Right lobe of liver (tissue), 4 donors: Measurements from ENCODE around the gene CCT2.

ENCODE experiments used
- CTCF ChIP-seq, 4 donors: fragments of 200-600 bp in 3 of 4; fragments of 450-650 bp in 1 of 4; IDR thresholded peaks; one replicate each; pipeline versions ENCODE4 v1.5.1 to v1.8.0; 2016 to 2022; ENCODE audit warnings: antibody characterized with exemption in 4 of 4, mild to moderate bottlenecking in 2 of 4
- POLR2A ChIP-seq: fragments of 450-650 bp; IDR thresholded peaks from one replicate; pipeline ENCODE4 v1.6.1; 2017; ENCODE audit warnings: antibody characterized with exemption, mild to moderate bottlenecking
- donor health status: DM: no; HTN: no; CAD: no.
- donor health status: DM: no; HTN: no; CAD: no.
- donor health status: DM: no; HTN: yes; CAD: no.

GRCh38 chr12:69620921-69621320 is 35.7 kb downstream of the CCT2 start:
- no peak for TF ChIP-seq CTCF (IDR thresholded peaks at IDR 0.05)
- no peak for TF ChIP-seq POLR2A
